Measurements from ENCODE around the gene GPC6.
"Not testable (repeated sequence)": the region's sequence is repeated elsewhere in the genome, so short reads cannot be mapped to it uniquely, and the experiment has no call there.

GPC6 gene

DNA sequence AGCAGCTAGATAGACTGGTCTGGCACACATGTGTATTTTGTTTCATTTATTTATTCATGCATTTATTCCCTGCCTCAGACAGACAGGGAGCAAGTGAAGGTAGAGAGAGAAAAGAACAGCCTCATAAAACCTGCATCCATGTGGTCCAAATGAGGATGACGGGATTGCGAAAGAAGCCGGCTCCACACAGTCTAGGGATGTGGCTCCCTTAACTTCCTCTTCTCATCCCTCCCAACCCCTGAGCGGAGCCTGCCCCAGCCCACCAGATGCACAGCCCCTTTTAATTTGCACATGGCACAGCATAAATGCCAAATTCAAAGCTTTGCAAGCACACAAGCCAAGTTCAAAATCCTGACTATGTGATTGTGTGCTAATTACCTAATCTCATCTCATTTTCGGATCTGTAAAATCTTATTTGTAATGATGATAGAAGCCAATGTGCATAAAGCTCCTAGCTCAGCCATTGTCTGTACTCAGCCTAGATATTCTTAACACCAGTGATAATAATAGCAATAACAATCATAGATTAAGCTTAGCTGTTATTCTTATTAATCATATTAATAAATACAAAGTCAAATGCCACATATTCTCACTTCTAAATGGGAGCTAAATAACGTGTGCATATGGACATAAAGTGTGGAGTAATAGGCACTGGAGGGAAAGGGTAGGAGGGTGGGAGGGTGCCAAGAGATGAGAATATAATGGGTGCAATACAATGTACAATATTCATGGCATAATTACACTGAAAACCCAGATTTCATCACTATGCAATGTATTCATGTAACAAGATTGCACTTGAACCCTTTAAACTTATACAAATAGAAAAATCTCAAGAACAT lies 1096.5 kb downstream of the GPC6 start:
- no peak for DNase-seq

DNA sequence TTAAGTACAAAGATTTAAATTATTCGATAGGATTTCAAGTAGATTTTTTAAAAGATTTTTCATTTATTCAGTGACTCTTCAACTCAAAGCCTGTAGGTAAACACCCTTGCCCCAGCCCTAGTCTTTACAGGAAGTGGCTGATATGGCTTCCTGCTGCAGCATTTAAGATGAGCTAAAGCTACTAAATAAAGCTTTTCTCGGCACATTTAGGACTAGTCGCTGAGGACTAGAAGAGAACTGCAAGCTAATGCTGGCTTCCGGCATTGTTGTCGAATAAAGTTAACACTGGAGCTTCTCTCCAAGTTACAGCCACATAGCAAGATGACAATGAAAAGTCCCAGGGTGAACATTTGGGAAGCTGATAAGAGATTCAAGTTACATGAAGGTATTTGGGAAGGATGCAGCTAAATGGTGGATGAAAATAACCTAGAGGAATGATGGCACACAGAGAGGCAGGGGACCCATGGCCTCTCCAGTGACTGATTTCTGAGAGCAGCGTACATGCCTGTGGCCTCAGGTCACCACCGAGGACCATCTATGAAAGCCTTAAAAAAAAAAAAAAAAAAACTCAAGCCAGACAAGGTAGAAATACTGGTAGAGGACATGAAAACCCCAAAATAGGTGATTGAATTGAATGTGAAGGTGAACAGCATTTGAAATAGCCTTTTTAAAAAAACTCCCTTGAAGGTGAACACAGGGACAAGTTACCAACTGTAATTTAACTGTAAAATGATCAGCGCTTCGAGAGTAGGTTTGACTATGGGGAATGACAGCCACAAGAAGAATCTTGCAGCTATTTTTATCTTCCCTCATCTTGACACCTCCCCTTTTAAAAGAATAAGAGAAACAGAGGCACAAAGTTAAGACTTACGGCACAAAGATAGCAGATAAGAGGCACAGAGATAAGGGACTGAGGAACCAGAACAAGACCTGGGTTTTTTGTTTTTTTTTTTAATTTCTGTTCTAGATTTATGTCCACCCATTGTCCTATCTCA lies 1097.5 kb downstream of the GPC6 start:
- peak; percentile 19 for DNase-seq

DNA sequence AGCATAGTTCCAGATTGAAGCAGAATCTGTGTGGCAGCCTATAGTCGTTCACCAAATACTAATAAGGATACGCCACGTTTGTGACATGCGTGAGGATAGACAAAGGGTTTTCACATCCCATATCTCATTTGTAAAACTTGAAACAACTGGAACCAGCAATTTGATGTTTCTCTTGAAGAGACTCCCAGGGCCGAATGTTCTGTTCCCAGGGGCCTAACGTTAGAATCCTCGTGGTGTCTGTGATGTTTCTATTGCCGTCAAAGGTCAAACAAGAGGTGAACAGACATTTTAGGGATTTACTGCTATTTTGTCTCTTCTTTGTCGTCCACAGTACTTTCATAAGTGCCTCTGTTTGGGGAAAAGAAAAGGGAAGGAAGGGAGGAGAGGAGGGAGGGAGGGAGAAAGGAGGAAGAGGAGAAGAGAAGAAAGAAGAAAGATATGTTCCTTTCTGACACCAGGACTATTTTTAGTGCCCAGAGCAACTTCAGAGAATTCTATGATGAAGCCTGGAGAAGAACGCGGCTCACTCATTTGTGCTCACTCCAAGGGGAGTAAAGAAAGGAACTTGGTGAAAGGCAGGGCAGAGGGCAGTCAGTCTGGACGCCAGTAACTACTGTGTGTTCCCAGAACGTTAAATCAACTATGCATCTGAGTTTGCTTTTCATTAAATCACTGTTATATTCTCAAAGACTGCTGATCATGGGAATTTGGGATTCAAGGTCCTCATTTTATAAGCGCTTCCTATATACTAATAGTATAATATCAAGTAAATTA lies 1098.3 kb downstream of the GPC6 start:
- no peak for DNase-seq

DNA sequence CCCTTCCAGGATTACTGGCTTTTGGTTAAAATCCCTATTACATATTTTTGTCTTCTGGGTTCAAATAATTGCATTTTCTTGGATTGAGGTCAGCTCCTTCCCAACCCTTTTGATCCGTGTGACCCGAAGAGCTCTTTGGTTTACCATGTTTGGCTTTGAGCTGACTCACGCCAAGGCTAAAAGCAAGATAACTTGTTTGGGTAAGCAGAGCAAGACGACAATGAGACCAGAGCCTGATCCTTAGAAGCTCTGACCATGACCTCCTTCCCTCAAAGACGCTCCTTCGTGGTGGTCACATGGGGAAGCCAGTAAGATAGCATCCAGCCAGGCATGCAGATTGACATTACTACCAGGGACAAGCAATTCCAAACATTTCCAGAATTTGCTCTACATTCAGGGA lies 1099.0 kb downstream of the GPC6 start:
- DNase-seq = no peak

DNA sequence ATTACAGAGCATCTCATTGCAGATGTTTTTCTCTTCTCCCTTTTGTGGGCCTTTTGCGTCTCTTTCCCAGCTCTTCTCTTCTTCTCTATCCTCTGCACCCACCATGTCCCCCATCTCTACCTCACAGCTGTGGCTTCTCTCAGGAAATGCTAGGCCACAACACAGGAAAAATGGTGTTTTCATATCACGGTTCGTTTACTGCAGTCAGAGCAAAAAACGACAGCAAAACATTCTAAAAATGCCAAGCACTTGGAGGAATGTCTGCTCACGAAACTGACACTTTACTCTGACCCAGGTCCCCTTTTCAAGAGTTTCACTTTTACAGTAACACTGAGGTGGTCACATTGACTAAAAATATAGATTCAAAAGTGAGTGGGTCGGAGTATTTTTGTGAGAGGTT lies 1100.7 kb downstream of the GPC6 start:
- DNase-seq = no peak

DNA sequence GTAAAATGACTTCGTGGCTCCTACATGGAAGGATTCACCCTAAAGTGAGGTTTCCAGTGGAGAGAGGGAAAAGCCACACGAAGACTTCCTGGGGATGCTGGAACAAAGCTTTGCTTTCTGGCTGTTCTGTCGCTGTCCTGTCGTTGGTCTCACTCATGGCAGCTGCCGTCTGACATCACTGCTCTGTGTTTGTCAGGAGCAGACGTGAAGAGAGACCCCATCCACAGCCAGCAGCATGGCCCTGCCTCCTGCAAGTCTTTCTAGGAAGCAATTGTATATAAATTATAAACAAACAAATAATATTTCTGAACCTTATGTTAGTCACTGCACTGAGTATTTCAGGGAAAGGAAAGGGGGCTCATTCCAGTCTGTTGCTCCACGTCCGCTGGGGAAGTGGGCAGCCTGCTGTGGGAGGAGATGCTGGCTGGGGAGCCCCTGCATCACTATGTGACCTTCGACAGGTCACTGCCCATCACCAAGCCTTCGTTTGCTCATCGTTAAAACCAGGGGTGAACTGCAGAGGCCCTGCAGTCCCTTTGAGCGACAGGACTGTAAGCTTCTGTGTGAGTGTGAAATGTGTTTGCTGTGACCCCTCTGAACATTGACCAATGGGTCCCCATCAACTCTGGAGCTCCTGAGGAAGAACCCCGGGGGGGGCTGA lies 1101.9 kb downstream of the GPC6 start:
- DNase-seq = no peak

DNA sequence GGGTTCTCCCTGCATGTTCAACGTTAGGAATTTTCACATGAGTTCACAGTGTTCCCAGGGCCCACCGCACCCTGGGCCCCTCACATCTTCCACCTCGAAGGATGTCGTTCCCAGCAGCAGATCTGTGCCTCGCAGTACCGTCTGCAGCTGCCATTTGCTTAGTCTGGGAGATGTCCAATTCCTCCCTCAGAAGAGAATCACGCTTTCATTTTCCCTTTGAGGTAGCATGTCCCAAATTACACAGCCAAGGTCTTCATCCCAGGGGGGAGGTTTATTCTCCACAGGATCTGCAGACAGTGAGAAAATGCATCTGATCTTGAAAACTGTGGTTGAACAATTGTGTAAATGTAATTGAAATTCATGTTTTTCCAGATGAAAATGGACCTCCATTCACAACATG lies 1102.7 kb downstream of the GPC6 start:
- no peak for DNase-seq

DNA sequence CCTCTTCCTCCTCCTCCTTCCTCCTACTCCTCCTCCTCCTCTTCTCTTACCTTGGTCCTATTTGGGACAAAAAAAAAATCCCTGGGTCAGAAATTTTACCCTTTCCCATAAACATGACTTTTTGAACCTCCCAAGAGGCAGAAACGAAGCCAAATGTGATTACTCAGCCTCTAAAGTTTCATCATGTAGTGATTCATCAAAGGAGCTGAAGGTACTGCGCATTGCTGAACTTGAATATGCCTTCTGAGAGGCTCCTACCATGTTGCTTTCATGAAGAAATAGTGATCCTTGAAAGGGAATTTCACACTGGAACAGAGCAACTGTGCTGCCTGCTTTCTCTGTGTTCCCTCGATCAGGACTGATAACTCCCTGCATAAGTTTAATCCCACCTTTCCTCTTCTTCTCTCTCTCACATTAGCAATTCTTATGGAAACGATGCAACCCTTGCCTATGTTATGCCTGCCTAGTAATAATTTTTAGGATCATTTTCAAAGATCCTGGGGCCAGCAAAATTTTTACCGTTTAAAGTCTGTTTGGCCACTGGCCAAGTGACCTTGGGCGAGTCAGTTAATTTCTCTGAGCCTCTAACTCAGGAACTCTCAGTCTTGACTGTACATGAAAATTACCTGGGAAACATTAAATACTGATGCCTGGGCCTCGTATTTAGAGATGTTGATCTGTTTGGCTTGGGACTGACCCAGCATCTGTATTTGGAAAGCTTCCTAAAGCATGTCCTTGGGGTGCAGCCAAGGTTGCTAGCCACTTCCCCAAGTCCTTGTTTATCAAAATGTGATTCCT lies 1103.3 kb downstream of the GPC6 start:
- DNase-seq = no peak

DNA sequence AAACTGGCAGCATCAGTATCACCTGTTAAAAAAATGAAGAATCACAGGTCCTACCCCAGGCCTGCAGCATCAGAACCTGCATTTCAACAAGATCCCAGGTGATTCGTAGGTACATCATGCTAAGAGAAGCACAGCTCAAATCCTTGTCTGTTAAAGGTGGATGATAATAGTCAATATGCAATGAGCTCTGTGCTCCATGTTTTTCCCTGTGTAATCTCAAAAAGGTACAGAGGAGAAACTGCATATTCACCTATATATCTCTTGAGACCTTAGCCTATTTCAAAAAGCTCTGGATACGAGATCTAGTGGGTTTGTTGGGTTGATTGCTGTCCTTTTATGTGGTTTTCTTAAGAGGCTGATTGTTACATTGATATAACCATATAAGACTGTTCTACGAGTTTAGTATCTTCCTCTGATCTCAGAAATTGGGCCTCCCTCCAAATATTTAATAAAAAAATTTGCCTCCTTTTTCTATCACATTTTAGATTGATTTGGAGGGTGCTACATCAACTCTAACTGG lies 1104.0 kb downstream of the GPC6 start:
- DNase-seq = no peak

DNA sequence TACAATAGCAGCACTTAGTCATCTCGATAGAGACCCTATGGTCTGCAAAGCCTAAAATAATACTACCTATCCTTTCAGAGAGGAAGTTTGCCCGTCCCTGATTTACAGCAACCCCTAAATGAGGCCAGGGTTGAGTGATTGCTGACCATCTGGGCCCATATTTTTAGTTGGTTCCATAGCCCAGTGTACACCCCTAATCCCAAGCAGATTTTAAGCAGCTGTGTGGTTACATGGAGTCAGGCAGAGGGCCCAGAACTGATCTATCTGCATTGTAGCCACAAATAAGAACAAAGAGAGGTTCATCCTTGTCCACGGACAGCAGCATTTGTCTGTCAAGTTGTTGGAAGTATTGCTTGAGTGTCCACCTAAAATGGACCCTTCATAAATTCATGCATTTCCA lies 1104.7 kb downstream of the GPC6 start:
- no peak for DNase-seq

DNA sequence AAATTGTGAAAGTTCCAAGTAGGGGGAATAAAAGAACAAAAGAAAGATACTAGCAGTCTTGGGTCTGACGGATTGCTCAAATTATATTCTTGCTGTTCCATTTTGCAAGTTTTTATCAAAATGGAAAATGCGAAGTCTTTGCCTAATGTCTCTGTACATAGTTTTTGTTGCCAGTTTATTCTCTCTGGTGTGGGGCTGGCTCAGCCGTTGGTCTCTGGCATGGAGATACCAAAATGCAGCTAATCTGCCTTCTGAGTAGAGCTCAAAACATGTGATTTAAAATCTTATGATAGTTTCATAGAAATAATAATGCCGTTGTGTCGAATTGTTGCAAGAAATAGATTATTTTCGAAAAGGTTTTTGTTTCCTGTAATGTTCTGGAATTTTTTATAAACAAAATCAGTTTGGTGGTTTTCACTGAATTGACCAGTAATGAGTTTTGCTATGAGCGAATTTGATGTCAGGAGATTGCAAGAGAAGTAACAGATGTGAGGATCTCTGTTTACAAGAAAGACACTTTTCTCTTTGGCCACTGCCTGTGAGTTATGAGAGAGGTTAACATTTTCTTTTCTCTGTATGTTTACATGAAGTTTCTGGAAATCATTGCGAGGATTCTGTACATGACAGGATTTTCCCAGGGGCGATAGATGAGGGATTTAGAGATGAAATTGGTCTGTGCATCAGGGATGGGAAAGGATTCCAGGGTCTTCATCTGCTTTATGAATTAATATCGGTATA lies 1105.9 kb downstream of the GPC6 start:
- no peak for DNase-seq

DNA sequence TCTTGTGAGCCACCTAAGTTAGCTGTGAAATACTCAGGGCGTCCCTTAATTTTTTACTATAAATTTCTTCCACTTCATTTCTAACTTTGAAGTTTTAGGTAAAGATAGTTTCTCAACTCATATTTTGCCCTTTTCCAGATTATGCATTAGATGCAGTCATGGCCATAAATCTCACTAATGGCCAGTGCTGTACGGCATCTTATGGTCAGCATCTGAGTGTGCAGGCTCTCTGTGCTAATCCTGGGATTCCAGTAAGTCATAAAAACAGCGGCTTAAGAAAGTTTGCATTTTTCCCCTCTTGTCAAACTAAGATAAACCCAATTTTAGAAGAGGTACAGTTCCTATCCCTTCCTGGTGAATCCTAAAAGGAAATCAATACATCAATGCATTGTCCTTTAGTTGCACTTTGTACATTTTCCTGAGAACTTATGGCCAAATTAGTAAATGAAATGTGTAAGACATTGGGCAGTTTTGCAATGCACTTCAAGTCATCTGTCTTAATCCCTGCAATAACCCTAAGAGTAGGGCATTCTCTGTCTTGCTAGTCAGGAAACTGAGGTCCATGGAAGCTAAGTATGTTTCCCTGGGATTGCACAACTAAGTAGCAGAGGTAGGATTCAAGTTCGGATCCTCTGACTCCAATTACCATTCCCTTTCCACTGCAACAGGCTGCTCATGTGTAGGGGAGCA lies 1106.7 kb downstream of the GPC6 start:
- DNase-seq = no peak

DNA sequence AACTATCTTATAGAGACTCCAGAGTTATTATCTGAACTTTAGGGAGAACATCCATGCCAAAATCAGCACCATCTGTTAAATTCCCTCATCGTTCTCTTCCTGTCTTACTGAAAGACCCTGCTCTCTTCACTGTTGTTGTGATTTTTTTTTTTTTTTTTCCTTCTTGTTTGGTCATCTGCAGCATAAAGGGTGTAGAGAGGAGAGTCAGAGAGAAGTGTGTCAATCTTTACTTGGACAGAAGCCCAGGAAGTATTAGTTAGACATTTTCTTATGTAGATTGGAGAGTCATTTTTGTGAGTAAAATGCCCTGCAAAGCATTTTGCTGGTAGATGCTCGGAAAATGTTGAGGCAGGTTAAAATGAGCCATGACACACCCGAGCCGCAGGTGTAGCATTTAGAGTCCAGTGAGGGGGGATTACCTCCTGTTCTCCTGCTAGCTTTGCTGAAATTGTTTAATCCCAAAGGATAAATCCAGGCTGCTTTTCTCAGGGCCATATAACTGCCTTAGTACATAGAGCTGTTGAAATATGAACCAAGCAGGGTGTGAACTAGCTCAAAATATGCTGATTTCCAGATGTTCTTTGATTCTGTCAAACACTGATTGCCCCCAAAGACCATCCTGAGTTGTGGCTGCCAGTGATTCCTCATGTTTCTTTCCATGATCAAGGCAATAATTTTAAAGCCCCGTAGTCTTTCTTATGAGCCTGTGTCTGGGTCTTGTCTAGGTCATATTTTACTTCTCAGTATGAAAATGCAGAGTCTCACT lies 1109.3 kb downstream of the GPC6 start:
- DNase-seq = no peak

DNA sequence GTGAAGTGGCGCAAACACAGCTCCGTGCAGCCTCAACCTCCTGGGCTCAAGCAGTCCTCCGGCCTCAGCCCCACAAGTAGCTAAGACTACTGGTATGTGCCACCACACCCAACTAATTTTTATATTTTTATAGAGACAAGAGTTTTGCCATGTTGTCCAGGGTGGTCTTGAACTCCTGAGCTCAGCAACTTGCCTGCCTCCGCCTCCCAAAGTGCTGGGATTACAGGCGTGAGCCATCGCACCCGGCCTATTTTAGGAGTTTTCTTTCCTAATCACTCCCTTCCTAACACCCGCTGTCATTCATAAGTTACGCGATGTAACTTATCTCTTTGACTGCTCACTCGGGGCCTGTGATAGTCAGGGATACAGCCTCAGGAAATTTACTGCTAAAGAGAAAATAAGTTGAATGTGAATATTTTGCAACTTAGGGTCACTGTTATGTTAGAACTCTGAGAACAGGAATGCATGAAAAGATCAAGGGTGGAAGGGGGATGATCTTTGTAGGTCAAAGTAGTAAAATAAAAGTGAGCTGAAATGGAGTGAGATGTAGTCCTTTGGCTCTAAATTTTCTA lies 1112.6 kb downstream of the GPC6 start:
- no peak for DNase-seq

DNA sequence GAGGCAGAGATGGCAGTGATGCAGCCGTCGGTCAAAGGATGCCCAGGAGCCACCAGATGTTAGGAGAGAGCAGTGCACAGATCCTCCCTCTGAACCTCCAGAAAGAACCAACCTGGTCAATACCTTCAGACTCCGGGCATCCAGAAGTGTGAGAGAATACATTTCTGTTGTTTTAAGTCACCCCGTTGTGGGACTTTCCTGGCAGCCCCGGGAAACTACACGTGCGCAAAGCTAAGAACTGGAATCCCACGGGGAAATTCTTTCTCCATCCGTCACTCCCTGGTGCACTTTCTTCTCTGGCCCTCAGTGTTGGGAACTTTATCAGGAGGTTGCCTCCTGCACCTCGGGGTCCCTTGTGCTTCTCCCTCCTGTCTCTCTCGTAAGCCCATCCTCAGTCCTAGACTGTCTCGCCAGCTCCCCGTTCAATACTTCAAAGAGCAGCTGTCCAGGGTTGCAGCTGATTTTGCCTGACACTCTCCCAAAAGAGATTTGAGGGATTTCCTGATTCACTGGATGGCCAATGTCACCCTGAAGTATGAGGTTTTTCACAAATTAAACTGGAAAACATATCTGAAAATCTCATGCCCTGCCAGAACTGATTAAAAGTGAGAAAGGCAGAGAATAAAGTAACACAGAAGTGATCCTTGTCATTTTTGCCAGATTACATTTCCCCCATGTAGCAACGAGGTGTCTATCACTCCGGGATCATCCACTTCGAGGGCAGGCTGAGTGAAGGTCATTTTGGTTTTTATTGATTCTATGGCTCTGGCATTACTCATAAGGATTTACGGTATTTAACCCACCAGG lies 1116.0 kb downstream of the GPC6 start:
- DNase-seq = no peak

DNA sequence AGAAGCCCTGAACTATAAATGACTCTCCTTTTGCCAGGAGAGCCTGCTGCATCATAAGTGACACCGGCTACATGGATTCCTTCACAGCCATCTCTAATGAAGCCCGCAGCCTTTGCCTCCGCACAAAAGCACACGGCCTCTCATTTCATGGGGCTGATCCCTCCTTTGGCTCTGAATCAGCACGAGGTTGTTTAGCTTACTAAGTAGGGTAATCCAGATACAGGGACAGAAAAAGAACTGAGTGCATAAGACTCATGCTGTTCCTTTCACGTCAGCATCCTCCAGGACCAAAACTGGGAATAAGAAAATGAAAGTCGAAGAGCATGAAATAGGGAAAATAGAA lies 1116.6 kb downstream of the GPC6 start:
- DNase-seq = no peak

DNA sequence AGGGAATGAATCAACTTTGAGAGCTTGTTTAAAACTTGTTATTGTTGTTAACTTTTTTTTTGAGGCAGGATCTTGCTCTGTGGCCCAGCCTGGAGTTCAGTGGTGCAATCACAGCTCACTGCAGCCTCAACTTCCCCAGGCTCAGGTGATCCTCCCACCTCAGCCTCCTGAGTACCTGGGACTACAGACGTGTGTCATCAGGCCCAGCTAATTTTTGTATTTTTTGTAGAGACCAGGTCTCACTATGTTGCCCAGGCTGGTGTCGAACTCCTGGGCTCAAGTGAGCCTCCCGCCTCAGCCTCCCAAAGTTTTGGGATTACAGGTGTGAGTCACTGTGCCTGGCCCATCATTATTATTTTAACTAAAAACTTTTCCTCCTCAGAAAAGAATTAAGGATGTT lies 1117.1 kb downstream of the GPC6 start:
- DNase-seq = not testable (repeated sequence)

Measured in stimulated activated CD4-positive, alpha-beta T cell treated with anti-CD3 and anti-CD28 coated beads, Interleukin-4, amount 100 ng/mL, for 24 hours (primary cell).